HCT116 (cell line): Measurements from ENCODE around the gene WDR70. TPM values are rescaled to one million over a fixed set of nuclear protein-coding genes. Genes with fewer than 3 reads are reported as not detected.

Experiments used
- ATAC-seq: fragments of 200-7000 bp; cut with Tn5 transposase; 2 replicates; pipeline ENCODE4 v1.9.1; 2020; ENCODE audit warnings: mild to moderate bottlenecking, moderate library complexity
- BruUV-seq: library from RNA; stranded (reverse); fragments of 400-500 nt; replicated peaks from 2 replicates; lab custom pipeline; 2021; lab: Mats Ljungman, UMichigan
- CTCF ChIA-PET: fragments of 300-600 bp; sonication (Branson Sonifier 250); formaldehyde crosslinking; loops from one replicate; lab custom pipeline; 2021; ENCODE audit warnings: antibody characterized with exemption; lab: Charles Lee
- POLR2A ChIA-PET: fragments of 300-600, 350-600 bp; sonication (Branson Sonifier 250); formaldehyde crosslinking; loops from one replicate; lab custom pipeline; 2021; ENCODE audit warnings: antibody characterized with exemption; lab: Charles Lee
- RAD21 ChIA-PET, 2 experiments: fragments of 300-600 bp; sonication (Branson Sonifier 250); formaldehyde crosslinking; loops; one replicate each; lab custom pipeline; 2023; ENCODE audit warnings: low total read pairs in 2 of 2; ENCODE audit not compliant: uncharacterized antibody in 2 of 2, unreplicated experiment in 2 of 2, low non-redundant PET in 1 of 2; lab: Charles Lee
- DNase-seq: peaks from one replicate; pipeline ENCODE4 v3.0.0-alpha.2; 2010; ENCODE audit warnings: low read depth, low spot score
- H2AFZ ChIP-seq: fragments of 200-600 bp; shearing (Covaris generic), sonication (generic); 2 replicates; pipeline ENCODE4 v1.6.1; 2017; ENCODE audit warnings: low read depth, mixed run types, mixed read lengths, antibody characterized with exemption, low read length; ENCODE audit not compliant: poor library complexity, severe bottlenecking
- H3K27ac ChIP-seq: 2 replicates; pipeline ENCODE4 v1.5.1; 2012; ENCODE audit warnings: low read depth, low read length
- H3K27me3 ChIP-seq: fragments of 200-600 bp; sonication (generic); 2 replicates; pipeline ENCODE4 v1.6.1; 2016; ENCODE audit warnings: mixed run types, low read length, mixed read lengths; ENCODE audit not compliant: insufficient read depth
- H3K36me3 ChIP-seq, 2 experiments: fragments of 200-500 bp in 1 of 2; fragments of 200-600 bp in 1 of 2; sonication (Bioruptor generic) in 1 of 2; sonication (generic) in 1 of 2; 2 replicates each; pipeline versions ENCODE4 v1.5.1 to v1.6.1; 2014 to 2016; ENCODE audit warnings: low read length in 2 of 2, inconsistent platforms in 1 of 2, mixed read lengths in 1 of 2, mixed run types in 1 of 2; ENCODE audit not compliant: insufficient read depth in 2 of 2, control insufficient read depth in 1 of 2
- H3K4me1 ChIP-seq, 2 experiments: fragments of 200-600 bp in 1 of 2; sonication (generic) in 1 of 2; 2 replicates each; pipeline versions ENCODE4 v1.5.1 to v1.6.1; 2012 to 2017; ENCODE audit warnings: low read length in 2 of 2, inconsistent platforms in 1 of 2, mild to moderate bottlenecking in 1 of 2, mixed read lengths in 1 of 2, mixed run types in 1 of 2, moderate library complexity in 1 of 2; ENCODE audit not compliant: insufficient read depth in 2 of 2, control insufficient read depth in 1 of 2
- H3K4me2 ChIP-seq: fragments of 200-600 bp; sonication (generic); 2 replicates; pipeline ENCODE4 v1.6.1; 2017; ENCODE audit warnings: mixed run types, low read length, mixed read lengths
- H3K4me3 ChIP-seq, 2 experiments: fragments of 200-600 bp in 1 of 2; sonication (generic) in 1 of 2; replicated peaks in 1 of 2; 2 replicates each; pipeline ENCODE4 v1.5.1; 2011 to 2016; ENCODE audit warnings: low read length in 2 of 2, control low read depth in 1 of 2, low read depth in 1 of 2, mild to moderate bottlenecking in 1 of 2, mixed read lengths in 1 of 2, mixed run types in 1 of 2
- H3K79me2 ChIP-seq: fragments of 200-600 bp; sonication (generic); 2 replicates; pipeline ENCODE4 v1.6.1; 2017; ENCODE audit warnings: mild to moderate bottlenecking, mixed run types, low read length, moderate library complexity, mixed read lengths; ENCODE audit not compliant: insufficient read depth
- H3K9ac ChIP-seq: fragments of 200-600 bp; sonication (generic); 2 replicates; pipeline ENCODE4 v1.6.1; 2016; ENCODE audit warnings: low read length, mixed read lengths
- H3K9me2 ChIP-seq: fragments of 200-600 bp; sonication (generic), shearing (Covaris generic); 2 replicates; pipeline ENCODE4 v1.6.1; 2017; ENCODE audit warnings: mixed run types, mild to moderate bottlenecking, moderate library complexity; ENCODE audit not compliant: insufficient read depth
- H3K9me3 ChIP-seq, 2 experiments: fragments of 200-500 bp in 1 of 2; fragments of 200-600 bp in 1 of 2; sonication (Bioruptor generic) in 1 of 2; sonication (generic) in 1 of 2; 2 replicates each; pipeline ENCODE4 v1.6.1; 2014 to 2017; ENCODE audit warnings: low read length in 2 of 2, mixed read lengths in 2 of 2, inconsistent platforms in 1 of 2, low read depth in 1 of 2, mild to moderate bottlenecking in 1 of 2, mixed run types in 1 of 2, moderate library complexity in 1 of 2; ENCODE audit not compliant: control insufficient read depth in 1 of 2, insufficient read depth in 1 of 2
- H4K20me1 ChIP-seq: fragments of 200-600 bp; sonication (generic), shearing (Covaris generic); 2 replicates; pipeline ENCODE4 v1.6.1; 2017; ENCODE audit warnings: mixed run types, mild to moderate bottlenecking, moderate library complexity; ENCODE audit not compliant: insufficient read depth
- CBX3 ChIP-seq: IDR thresholded peaks from 2 replicates; pipeline ENCODE4 v1.6.1; 2012; ENCODE audit warnings: low read depth
- CEBPB ChIP-seq: IDR thresholded peaks from 2 replicates; pipeline ENCODE4 v1.6.1; 2012; ENCODE audit warnings: low read depth
- CTCF ChIP-seq, 3 experiments: fragments of 200-600 bp in 1 of 3; sonication (generic) in 1 of 3; IDR thresholded peaks in 2 of 3; conservative IDR thresholded peaks in 1 of 3; 2 replicates each; pipeline ENCODE4 v1.5.1; 2012 to 2017; ENCODE audit warnings: low read depth in 2 of 3, low read length in 2 of 3, antibody characterized with exemption in 1 of 3, borderline replicate concordance in 1 of 3, control low read depth in 1 of 3, mild to moderate bottlenecking in 1 of 3, mixed read lengths in 1 of 3, mixed run types in 1 of 3, moderate library complexity in 1 of 3; ENCODE audit not compliant: insufficient read depth in 1 of 3
- EGR1 ChIP-seq: IDR thresholded peaks from 2 replicates; pipeline ENCODE4 v1.6.1; 2012; ENCODE audit warnings: low read depth
- ELF1 ChIP-seq: IDR thresholded peaks from 2 replicates; pipeline ENCODE4 v1.6.1; 2012; ENCODE audit warnings: low read depth, borderline replicate concordance
- EZH2 ChIP-seq: fragments of 200-600 bp; sonication (generic); IDR thresholded peaks from 2 replicates; pipeline ENCODE4 v1.6.1; 2017; ENCODE audit warnings: antibody characterized with exemption, mixed run types
- EZH2phosphoT487 ChIP-seq: fragments of 200-600 bp; IDR thresholded peaks from 2 replicates; pipeline ENCODE4 v1.6.1; 2018; ENCODE audit warnings: antibody characterized with exemption, borderline replicate concordance
- JUND ChIP-seq: IDR thresholded peaks from 2 replicates; pipeline ENCODE4 v1.6.1; 2012
- RAD21 ChIP-seq: IDR thresholded peaks from 2 replicates; pipeline ENCODE4 v1.6.1; 2012; ENCODE audit warnings: low read depth, mild to moderate bottlenecking
- SIN3A ChIP-seq: IDR thresholded peaks from 2 replicates; pipeline ENCODE4 v1.6.1; 2012; ENCODE audit warnings: low read depth
- SP1 ChIP-seq: IDR thresholded peaks from 2 replicates; pipeline ENCODE4 v1.6.1; 2012; ENCODE audit warnings: low read depth
- SRF ChIP-seq: IDR thresholded peaks from 2 replicates; pipeline ENCODE4 v1.6.1; 2012; ENCODE audit warnings: low read depth
- TCF7L2 ChIP-seq: IDR thresholded peaks from 2 replicates; pipeline ENCODE4 v1.7.0; 2011; ENCODE audit warnings: borderline replicate concordance, inconsistent platforms; ENCODE audit not compliant: insufficient read depth, insufficient read length; ENCODE audit errors: extremely low read depth
- YY1 ChIP-seq: IDR thresholded peaks from 2 replicates; pipeline ENCODE4 v1.6.1; 2011; ENCODE audit warnings: low read length, low read depth, moderate library complexity, mild to moderate bottlenecking; ENCODE audit not compliant: insufficient replicate concordance; ENCODE audit errors: extremely low read depth
- ZNF274 ChIP-seq: fragments of 200-500 bp; sonication (Bioruptor generic); IDR thresholded peaks from 2 replicates; pipeline ENCODE4 v1.6.1; 2014; ENCODE audit warnings: mild to moderate bottlenecking, low read depth, low read length, inconsistent platforms
- intact Hi-C: fragments of 100-400 bp; cut with micrococcal nuclease; formaldehyde crosslinking; loops from 2 replicates; pipeline ENCODE4 v1.10.0; 2022
- total RNA-seq: library from RNA; stranded (reverse); gene quantifications from one replicate; pipeline ENCODE4 v1.2.1, GENCODE V29; 2021; ENCODE audit not compliant: unreplicated experiment
- TF ChIP-seq, protein P1 (sequence below): IDR thresholded peaks from 2 replicates; pipeline ENCODE4 v1.6.1; 2012
- TF ChIP-seq, protein P2 (sequence below): IDR thresholded peaks from 2 replicates; pipeline ENCODE4 v1.6.1; 2012; ENCODE audit warnings: low read depth
- TF ChIP-seq, protein P3 (sequence below): IDR thresholded peaks from 2 replicates; pipeline ENCODE4 v1.6.1; 2012

Gene WDR70
- total RNA-seq, 1 experiment from 2014 or later, result 31.1 TPM

- H4K20me1 ChIP-seq, result no peaks in the 10 kb centered on the region
- no peak overlapping the region for H3K27ac ChIP-seq
- ChIA-PET RAD21 (no interaction called here), CTCF (no interaction called here), POLR2A (no interaction called here)
- H3K4me1 ChIP-seq, result peaks cover 24 to 37% of the 10 kb centered on the region in 2 experiments; a peak in 3 of 4 replicates
- H2AFZ ChIP-seq, result no peak overlapping the region
- TF ChIP-seq, protein P1, sequence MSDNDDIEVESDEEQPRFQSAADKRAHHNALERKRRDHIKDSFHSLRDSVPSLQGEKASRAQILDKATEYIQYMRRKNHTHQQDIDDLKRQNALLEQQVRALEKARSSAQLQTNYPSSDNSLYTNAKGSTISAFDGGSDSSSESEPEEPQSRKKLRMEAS, result no peak
- TF ChIP-seq, protein P2, sequence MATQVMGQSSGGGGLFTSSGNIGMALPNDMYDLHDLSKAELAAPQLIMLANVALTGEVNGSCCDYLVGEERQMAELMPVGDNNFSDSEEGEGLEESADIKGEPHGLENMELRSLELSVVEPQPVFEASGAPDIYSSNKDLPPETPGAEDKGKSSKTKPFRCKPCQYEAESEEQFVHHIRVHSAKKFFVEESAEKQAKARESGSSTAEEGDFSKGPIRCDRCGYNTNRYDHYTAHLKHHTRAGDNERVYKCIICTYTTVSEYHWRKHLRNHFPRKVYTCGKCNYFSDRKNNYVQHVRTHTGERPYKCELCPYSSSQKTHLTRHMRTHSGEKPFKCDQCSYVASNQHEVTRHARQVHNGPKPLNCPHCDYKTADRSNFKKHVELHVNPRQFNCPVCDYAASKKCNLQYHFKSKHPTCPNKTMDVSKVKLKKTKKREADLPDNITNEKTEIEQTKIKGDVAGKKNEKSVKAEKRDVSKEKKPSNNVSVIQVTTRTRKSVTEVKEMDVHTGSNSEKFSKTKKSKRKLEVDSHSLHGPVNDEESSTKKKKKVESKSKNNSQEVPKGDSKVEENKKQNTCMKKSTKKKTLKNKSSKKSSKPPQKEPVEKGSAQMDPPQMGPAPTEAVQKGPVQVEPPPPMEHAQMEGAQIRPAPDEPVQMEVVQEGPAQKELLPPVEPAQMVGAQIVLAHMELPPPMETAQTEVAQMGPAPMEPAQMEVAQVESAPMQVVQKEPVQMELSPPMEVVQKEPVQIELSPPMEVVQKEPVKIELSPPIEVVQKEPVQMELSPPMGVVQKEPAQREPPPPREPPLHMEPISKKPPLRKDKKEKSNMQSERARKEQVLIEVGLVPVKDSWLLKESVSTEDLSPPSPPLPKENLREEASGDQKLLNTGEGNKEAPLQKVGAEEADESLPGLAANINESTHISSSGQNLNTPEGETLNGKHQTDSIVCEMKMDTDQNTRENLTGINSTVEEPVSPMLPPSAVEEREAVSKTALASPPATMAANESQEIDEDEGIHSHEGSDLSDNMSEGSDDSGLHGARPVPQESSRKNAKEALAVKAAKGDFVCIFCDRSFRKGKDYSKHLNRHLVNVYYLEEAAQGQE, result no peak
- TF ChIP-seq CBX3 (no peak), SP1 (no peak), SRF (no peak), TCF7L2 (no peak), ELF1 (no peak), EGR1 (no peak), CTCF (IDR thresholded peaks at IDR 0.05 in 2 of 3, conservative IDR thresholded peaks at IDR 0.05 in 1 of 3; ENCODE audit: borderline replicate concordance in 1 of 3, insufficient read depth in 1 of 3, low read depth in 2 of 3, low read length in 2 of 3) (no peak), JUND (no peak), ZNF274 (no peak), YY1 (no peak), EZH2phosphoT487 (no peak), EZH2 (no peak), RAD21 (no peak), SIN3A (no peak), CEBPB (no peak)
- TF ChIP-seq, protein P3, sequence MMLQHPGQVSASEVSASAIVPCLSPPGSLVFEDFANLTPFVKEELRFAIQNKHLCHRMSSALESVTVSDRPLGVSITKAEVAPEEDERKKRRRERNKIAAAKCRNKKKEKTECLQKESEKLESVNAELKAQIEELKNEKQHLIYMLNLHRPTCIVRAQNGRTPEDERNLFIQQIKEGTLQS, result no peak
- no TSS peak for BruUV-seq
- H3K4me2 ChIP-seq, result no peak overlapping the region
- no peaks in the 10 kb centered on the region for H3K9me3 ChIP-seq
- intact Hi-C loops, result no loop called here
- no peak overlapping the region for H3K4me3 ChIP-seq
- ATAC-seq (no peak), DNase-seq (no peak)
- no peaks in the 10 kb centered on the region for H3K79me2 ChIP-seq
- H3K27me3 ChIP-seq, result no peaks in the 10 kb centered on the region
- H3K9me2 ChIP-seq, result no peaks in the 10 kb centered on the region
- no peaks in the 10 kb centered on the region for H3K36me3 ChIP-seq
- no peak overlapping the region for H3K9ac ChIP-seq
Observed at GRCh38 chr5:37662362-37662761, 283.2 kb downstream of the WDR70 start.
